ENCODE results near the gene CHN2.

CHN2 gene

DNA sequence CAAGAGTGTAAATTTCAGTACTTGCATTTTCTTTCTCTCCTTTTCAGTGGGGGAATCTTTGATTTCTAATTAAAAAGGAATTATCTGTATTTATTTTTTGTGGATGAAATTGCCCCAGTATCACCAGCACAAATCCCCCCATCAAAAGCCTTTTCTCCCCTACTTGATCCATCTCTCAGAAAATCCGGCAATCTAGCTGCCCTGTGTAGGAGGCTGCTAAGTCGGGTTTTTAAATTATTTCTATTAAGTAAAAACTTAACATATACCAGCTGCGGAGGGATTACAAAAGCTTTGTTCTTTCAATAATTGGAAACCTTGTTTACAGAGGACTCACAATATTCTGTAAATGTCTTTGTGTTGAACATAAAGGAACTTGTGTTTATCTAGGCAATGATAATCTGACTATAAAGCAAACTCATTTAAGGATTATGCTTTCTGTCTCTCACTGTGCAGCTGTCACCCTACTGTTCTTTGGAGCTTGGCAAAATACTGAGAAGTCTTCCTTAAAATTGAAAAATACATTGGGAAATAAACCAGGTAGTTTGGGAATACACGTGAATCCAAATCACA lies 191.7 kb downstream of the CHN2 start:
- H3K4me1 ChIP-seq (ENCODE audit: control insufficient read depth, insufficient read depth, low read length), result no peaks in the 10 kb centered on the region
- no peak overlapping the region for H3K9ac ChIP-seq (ENCODE audit: low read length)
- no peaks in the 10 kb centered on the region for H3K27me3 ChIP-seq (ENCODE audit: control insufficient read depth, insufficient read depth, low read length)
- H3K9me3 ChIP-seq (ENCODE audit: control insufficient read depth, insufficient read depth, low read depth, low read length), result no peaks in the 10 kb centered on the region
- H3K4me3 ChIP-seq (ENCODE audit: low read depth, low read length), result no peak overlapping the region
- no peaks in the 10 kb centered on the region for H3K36me3 ChIP-seq (ENCODE audit: control insufficient read depth, insufficient read depth, low read length)
- no peak overlapping the region for H3K27ac ChIP-seq (ENCODE audit: low read depth, low read length)

DNA sequence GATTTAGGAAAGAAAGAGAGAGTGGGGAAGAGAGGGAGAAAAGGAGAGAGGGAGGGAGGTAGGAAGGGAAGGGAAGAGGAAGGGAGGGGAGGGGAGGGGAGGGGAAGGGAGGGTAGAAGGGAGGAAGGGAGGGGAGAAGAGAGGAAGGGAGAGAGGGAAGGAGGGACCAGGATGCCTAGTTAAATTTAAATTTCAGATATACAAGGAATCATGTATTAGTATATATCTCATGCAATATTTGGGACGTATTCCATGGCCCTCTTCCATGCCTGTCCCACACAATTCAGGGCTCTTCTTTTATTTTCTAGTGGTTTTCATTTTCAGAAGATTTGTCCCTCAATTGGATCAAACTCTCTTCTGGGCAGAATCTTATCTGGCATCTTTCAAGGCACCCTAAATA lies 196.7 kb downstream of the CHN2 start:
- H3K27me3 ChIP-seq (ENCODE audit: control insufficient read depth, insufficient read depth, low read length), result no peaks in the 10 kb centered on the region
- no peak overlapping the region for H3K27ac ChIP-seq (ENCODE audit: low read depth, low read length)
- no peaks in the 10 kb centered on the region for H3K9me3 ChIP-seq (ENCODE audit: control insufficient read depth, insufficient read depth, low read depth, low read length)
- H3K9ac ChIP-seq (ENCODE audit: low read length), result no peak overlapping the region
- no peaks in the 10 kb centered on the region for H3K4me1 ChIP-seq (ENCODE audit: control insufficient read depth, insufficient read depth, low read length)
- H3K4me3 ChIP-seq (ENCODE audit: low read depth, low read length), result no peak overlapping the region
- no peaks in the 10 kb centered on the region for H3K36me3 ChIP-seq (ENCODE audit: control insufficient read depth, insufficient read depth, low read length)

DNA sequence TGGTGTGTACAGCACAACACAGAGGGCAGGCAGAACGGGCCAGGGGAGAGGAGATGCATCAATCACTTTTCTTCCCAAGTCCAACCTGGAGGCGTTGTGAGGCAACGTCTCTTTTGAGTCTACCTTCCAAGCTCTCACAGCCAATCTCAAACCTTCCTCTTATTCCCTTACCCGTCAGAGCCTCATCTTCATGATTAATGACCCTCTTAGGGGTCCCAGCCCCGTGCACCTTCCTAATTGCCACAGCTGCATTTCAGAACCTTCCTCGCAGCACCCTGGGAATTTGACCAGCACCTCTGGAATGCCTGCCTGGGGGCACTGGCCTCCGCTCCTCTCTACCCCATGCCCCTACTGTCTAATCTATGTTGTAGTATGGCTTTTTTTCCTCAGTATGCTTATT lies 199.7 kb downstream of the CHN2 start:
- no peak overlapping the region for H3K27ac ChIP-seq (ENCODE audit: low read depth, low read length)
- no peak overlapping the region for H3K9ac ChIP-seq (ENCODE audit: low read length)
- no peaks in the 10 kb centered on the region for H3K4me1 ChIP-seq (ENCODE audit: control insufficient read depth, insufficient read depth, low read length)
- H3K27me3 ChIP-seq (ENCODE audit: control insufficient read depth, insufficient read depth, low read length), result no peaks in the 10 kb centered on the region
- H3K9me3 ChIP-seq (ENCODE audit: control insufficient read depth, insufficient read depth, low read depth, low read length), result no peaks in the 10 kb centered on the region
- H3K4me3 ChIP-seq (ENCODE audit: low read depth, low read length), result no peak overlapping the region
- H3K36me3 ChIP-seq (ENCODE audit: control insufficient read depth, insufficient read depth, low read length), result no peaks in the 10 kb centered on the region

DNA sequence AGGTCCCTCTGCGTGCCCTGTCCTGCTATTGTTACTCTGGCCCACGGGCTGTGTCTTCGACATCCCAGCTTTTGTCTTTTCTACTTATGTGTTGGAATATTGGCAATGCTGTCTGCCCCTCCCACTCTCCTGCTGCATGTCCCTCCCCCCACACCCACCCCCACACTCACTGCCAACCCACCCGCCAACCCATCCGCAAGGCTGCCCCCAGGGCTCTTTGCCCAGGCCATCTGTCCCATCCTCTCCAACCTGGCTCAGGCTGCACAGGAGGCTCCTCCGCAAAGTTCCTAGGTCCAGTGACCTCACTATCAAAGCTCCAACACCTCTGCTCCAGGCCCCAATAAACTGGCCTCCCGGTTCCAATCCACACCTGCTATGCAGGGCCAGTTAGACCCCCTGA lies 202.0 kb downstream of the CHN2 start:
- H3K9ac ChIP-seq (ENCODE audit: low read length), result no peak overlapping the region

DNA sequence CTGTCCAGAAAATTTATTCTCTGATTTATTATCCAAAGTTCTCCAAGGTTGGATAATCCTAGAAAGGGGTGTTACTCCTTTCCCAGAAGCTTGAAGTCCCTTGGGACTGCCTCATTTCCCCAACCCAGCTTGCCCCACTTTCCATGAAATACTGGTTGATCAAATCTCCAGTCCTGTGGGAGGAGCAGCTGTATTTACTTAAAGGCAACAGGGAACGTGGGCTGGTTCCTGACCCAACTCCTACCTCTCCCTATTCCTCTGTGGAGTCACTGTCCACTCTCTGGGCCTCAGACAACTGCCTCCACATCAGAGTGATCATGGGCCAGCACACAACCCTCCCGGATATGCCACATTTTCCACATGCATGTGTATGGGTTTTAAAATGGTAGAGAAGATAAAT lies 202.8 kb downstream of the CHN2 start:
- Histone ChIP-seq H3K27me3 (ENCODE audit: control insufficient read depth, insufficient read depth, low read length) (no peaks in the 10 kb centered on the region), H3K9me3 (ENCODE audit: control insufficient read depth, insufficient read depth, low read depth, low read length) (no peaks in the 10 kb centered on the region), H3K27ac (ENCODE audit: low read depth, low read length) (no peak overlapping the region)

More for the DNA sequence above, 202.0 kb downstream of the CHN2 start:
- H3K27me3 ChIP-seq (ENCODE audit: control insufficient read depth, insufficient read depth, low read length), result no peaks in the 10 kb centered on the region
- H3K36me3 ChIP-seq (ENCODE audit: control insufficient read depth, insufficient read depth, low read length), result no peaks in the 10 kb centered on the region
- H3K4me3 ChIP-seq (ENCODE audit: low read depth, low read length), result no peak overlapping the region
- H3K9me3 ChIP-seq (ENCODE audit: control insufficient read depth, insufficient read depth, low read depth, low read length), result no peaks in the 10 kb centered on the region
- no peaks in the 10 kb centered on the region for H3K4me1 ChIP-seq (ENCODE audit: control insufficient read depth, insufficient read depth, low read length)
- H3K27ac ChIP-seq (ENCODE audit: low read depth, low read length), result no peak overlapping the region

DNA sequence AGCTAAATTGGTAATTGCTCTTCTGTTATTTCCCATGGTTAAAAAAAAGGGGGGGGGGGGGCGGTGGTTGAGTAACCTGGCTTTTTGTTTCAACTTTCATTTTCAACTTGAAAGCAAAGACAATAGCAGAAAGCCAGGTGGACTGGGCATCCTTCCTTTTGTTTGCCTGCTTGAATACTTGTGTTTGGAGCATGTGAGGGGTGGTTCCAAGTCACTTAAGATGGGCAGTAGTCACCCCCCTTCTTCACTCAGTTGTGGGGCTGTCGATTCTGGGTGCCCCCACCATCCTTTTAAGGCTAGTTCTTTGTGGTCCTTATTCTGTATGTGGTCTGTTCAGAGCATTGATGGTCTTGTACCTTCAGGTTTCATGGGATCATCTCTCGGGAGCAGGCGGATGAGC lies 203.4 kb downstream of the CHN2 start:
- H3K36me3 ChIP-seq (ENCODE audit: control insufficient read depth, insufficient read depth, low read length), result no peaks in the 10 kb centered on the region
- H3K4me3 ChIP-seq (ENCODE audit: low read depth, low read length), result no peak overlapping the region
- no peaks in the 10 kb centered on the region for H3K27me3 ChIP-seq (ENCODE audit: control insufficient read depth, insufficient read depth, low read length)
- no peaks in the 10 kb centered on the region for H3K9me3 ChIP-seq (ENCODE audit: control insufficient read depth, insufficient read depth, low read depth, low read length)
- no peaks in the 10 kb centered on the region for H3K4me1 ChIP-seq (ENCODE audit: control insufficient read depth, insufficient read depth, low read length)
- H3K9ac ChIP-seq (ENCODE audit: low read length), result no peak overlapping the region
- H3K27ac ChIP-seq (ENCODE audit: low read depth, low read length), result no peak overlapping the region

More for the DNA sequence above, 202.8 kb downstream of the CHN2 start:
- Histone ChIP-seq H3K4me3 (ENCODE audit: low read depth, low read length) (no peak overlapping the region), H3K4me1 (ENCODE audit: control insufficient read depth, insufficient read depth, low read length) (no peaks in the 10 kb centered on the region), H3K36me3 (ENCODE audit: control insufficient read depth, insufficient read depth, low read length) (no peaks in the 10 kb centered on the region), H3K9ac (ENCODE audit: low read length) (no peak overlapping the region)

DNA sequence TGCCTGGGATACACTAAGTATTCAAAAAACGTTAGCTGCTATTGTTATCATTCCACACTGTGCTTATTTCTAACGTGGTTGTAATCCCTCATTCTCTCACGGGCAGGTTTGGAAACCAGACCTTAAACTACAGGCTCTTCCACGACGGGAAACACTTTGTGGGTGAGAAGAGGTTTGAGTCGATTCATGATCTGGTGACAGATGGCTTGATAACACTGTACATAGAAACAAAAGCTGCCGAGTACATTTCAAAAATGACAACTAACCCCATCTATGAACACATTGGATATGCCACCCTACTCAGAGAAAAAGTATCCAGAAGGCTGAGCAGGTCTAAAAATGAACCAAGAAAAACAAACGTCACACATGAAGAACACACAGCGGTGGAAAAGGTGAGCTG lies 205.9 kb downstream of the CHN2 start:
- no peaks in the 10 kb centered on the region for H3K27me3 ChIP-seq (ENCODE audit: control insufficient read depth, insufficient read depth, low read length)
- H3K4me1 ChIP-seq (ENCODE audit: control insufficient read depth, insufficient read depth, low read length), result no peaks in the 10 kb centered on the region
- no peak overlapping the region for H3K27ac ChIP-seq (ENCODE audit: low read depth, low read length)
- H3K9me3 ChIP-seq (ENCODE audit: control insufficient read depth, insufficient read depth, low read depth, low read length), result no peaks in the 10 kb centered on the region
- no peak overlapping the region for H3K9ac ChIP-seq (ENCODE audit: low read length)
- H3K36me3 ChIP-seq (ENCODE audit: control insufficient read depth, insufficient read depth, low read length), result no peaks in the 10 kb centered on the region
- H3K4me3 ChIP-seq (ENCODE audit: low read depth, low read length), result no peak overlapping the region

DNA sequence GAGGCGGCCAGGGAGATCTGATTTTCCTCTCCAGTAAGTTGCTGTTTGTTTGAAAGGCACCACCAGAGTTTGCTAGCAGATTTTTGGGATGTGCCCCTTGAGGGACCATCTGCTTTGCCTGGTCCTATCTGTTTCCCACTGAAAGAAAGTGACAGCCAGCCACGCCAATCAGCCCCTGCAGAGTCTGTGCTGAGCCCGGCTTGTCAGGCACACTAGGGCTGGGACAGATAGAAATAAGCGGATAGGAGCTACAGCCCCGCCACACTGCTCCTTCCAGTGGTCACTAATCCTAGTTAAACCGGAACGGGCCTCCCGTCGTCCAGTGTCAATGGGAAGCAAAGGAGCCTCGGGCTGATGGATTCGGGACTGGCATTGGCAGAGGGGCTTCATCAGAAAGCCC lies 207.2 kb downstream of the CHN2 start:
- H3K36me3 ChIP-seq (ENCODE audit: control insufficient read depth, insufficient read depth, low read length), result no peaks in the 10 kb centered on the region
- H3K9me3 ChIP-seq (ENCODE audit: control insufficient read depth, insufficient read depth, low read depth, low read length), result no peaks in the 10 kb centered on the region
- no peaks in the 10 kb centered on the region for H3K27me3 ChIP-seq (ENCODE audit: control insufficient read depth, insufficient read depth, low read length)
- H3K9ac ChIP-seq (ENCODE audit: low read length), result no peak overlapping the region
- no peak overlapping the region for H3K4me3 ChIP-seq (ENCODE audit: low read depth, low read length)
- no peak overlapping the region for H3K27ac ChIP-seq (ENCODE audit: low read depth, low read length)
- peaks cover under 1% of the 10 kb centered on the region; the same call in 1 of the 2 replicates for H3K4me1 ChIP-seq (ENCODE audit: control insufficient read depth, insufficient read depth, low read length)

DNA sequence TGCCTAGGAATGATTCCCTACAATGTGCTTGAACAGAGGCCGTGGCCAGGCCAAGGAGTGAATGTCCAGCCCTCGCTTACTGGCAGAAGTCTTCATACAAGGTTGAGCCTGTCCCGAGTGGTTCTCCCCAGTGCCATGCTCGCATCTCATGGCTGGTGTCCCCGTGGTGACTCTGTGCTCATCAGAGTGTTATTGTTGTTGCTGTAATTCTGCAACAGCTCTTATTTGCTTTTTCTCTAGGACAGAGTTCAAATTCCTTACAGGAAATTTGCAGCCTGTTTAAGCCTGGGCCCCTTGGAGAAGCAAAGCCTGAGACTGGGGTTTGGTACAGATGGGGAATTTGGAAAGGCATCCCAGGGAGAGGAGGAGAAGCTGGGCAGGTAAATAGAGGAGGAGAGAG lies 211.3 kb downstream of the CHN2 start:
- no peaks in the 10 kb centered on the region for H3K36me3 ChIP-seq (ENCODE audit: control insufficient read depth, insufficient read depth, low read length)
- H3K9me3 ChIP-seq (ENCODE audit: control insufficient read depth, insufficient read depth, low read depth, low read length), result no peaks in the 10 kb centered on the region
- H3K4me1 ChIP-seq (ENCODE audit: control insufficient read depth, insufficient read depth, low read length), result peaks cover 15% of the 10 kb centered on the region
- no peak overlapping the region for H3K9ac ChIP-seq (ENCODE audit: low read length)
- no peaks in the 10 kb centered on the region for H3K27me3 ChIP-seq (ENCODE audit: control insufficient read depth, insufficient read depth, low read length)
- no peak overlapping the region for H3K4me3 ChIP-seq (ENCODE audit: low read depth, low read length)
- no peak overlapping the region for H3K27ac ChIP-seq (ENCODE audit: low read depth, low read length)

DNA sequence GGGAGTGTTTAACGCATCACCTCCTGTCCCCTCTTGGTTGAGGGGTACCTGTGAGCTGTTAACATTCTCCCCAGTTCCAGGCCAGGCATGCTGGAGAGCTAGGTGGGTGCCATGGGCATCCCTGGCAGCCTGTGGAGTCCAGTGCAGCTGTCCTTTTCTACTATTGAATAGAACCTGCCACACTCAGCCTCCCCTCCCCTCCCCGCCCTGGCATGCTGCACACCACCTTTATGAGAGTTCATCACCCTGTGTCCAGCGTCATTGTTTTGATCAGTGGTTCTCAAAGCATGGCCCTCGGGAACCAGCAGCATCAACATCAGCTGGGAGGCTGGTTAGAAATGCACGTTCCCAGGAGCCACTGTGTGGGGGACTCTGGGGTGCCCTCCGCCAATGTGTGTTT lies 211.8 kb downstream of the CHN2 start:
- Histone ChIP-seq H3K36me3 (ENCODE audit: control insufficient read depth, insufficient read depth, low read length) (no peaks in the 10 kb centered on the region), H3K27ac (ENCODE audit: low read depth, low read length) (no peak overlapping the region), H3K9ac (ENCODE audit: low read length) (no peak overlapping the region), H3K4me3 (ENCODE audit: low read depth, low read length) (no peak overlapping the region), H3K9me3 (ENCODE audit: control insufficient read depth, insufficient read depth, low read depth, low read length) (no peaks in the 10 kb centered on the region), H3K4me1 (ENCODE audit: control insufficient read depth, insufficient read depth, low read length) (peaks cover 15% of the 10 kb centered on the region), H3K27me3 (ENCODE audit: control insufficient read depth, insufficient read depth, low read length) (no peaks in the 10 kb centered on the region)

DNA sequence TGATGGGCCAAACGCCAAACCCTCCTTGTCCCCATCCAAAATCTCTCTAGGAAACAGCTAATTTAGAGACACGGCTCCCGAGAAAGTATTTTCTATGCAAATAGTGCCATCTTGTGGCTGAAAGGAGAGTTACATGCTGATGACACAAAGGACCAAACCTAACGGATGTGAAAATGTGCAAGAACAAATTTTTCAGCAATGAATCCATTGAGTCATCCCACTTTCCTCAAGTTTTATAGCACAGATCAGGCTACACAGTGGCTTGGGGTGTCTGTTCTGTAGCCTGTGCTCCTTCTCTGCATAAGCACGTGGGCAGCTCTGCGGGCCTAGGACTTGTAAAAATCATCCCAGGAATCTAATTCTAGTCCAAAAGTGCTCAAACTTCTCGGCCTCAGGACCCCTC lies 214.3 kb downstream of the CHN2 start:
- H3K36me3 ChIP-seq (ENCODE audit: control insufficient read depth, insufficient read depth, low read length), result no peaks in the 10 kb centered on the region
- no peaks in the 10 kb centered on the region for H3K9me3 ChIP-seq (ENCODE audit: control insufficient read depth, insufficient read depth, low read depth, low read length)
- H3K27me3 ChIP-seq (ENCODE audit: control insufficient read depth, insufficient read depth, low read length), result no peaks in the 10 kb centered on the region
- H3K27ac ChIP-seq (ENCODE audit: low read depth, low read length), result no peak overlapping the region
- H3K4me1 ChIP-seq (ENCODE audit: control insufficient read depth, insufficient read depth, low read length), result peaks cover 15% of the 10 kb centered on the region
- H3K4me3 ChIP-seq (ENCODE audit: low read depth, low read length), result no peak overlapping the region
- H3K9ac ChIP-seq (ENCODE audit: low read length), result no peak overlapping the region

DNA sequence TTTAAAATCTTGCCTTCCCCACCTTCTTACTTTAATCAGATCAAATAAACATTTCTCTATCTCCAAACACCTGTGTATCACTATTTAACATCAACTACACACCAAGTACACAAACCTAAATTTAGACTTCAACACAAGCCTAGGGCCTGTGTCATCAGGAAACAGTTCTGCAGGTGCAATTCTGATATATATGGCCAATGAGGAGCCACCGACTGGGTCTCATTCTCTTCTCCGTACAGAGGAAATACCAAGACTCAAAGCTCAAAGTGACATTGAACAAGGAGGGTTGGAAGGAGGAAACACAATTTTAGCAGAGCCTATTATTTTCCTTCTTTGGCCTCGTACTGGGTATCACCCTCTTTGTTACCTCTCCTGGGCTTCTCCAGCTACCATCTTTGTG lies 216.4 kb downstream of the CHN2 start:
- Histone ChIP-seq H3K27me3 (ENCODE audit: control insufficient read depth, insufficient read depth, low read length) (no peaks in the 10 kb centered on the region), H3K36me3 (ENCODE audit: control insufficient read depth, insufficient read depth, low read length) (no peaks in the 10 kb centered on the region), H3K9ac (ENCODE audit: low read length) (no peak overlapping the region), H3K9me3 (ENCODE audit: control insufficient read depth, insufficient read depth, low read depth, low read length) (no peaks in the 10 kb centered on the region), H3K4me3 (ENCODE audit: low read depth, low read length) (no peak overlapping the region), H3K27ac (ENCODE audit: low read depth, low read length) (no peak overlapping the region), H3K4me1 (ENCODE audit: control insufficient read depth, insufficient read depth, low read length) (peaks cover 15% of the 10 kb centered on the region)
